GM19455 (cell line): ENCODE data around the gene VPS37C.

ENCODE experiments used
- ATAC-seq: cut with Tn5 transposase; IDR thresholded peaks from one replicate; pipeline ENCODE4 v1.9.1; 2021; ENCODE audit not compliant: unreplicated experiment

VPS37C gene

DNA sequence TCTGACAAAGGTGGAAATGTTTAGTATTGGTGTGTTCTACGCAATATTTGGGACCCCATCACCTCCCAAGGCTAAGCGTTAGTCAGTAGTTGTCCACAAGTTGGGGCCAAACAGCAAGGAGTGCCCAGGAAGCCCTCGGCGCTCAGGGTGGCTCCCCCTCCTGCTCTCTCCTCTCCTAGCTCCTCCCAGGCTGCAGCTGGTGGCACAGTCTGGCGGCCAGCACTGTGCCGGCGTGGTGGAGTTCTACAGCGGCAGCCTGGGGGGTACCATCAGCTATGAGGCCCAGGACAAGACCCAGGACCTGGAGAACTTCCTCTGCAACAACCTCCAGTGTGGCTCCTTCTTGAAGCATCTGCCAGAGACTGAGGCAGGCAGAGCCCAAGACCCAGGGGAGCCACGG, 42.2 kb downstream of the VPS37C start:
- ATAC-seq = no peak

DNA sequence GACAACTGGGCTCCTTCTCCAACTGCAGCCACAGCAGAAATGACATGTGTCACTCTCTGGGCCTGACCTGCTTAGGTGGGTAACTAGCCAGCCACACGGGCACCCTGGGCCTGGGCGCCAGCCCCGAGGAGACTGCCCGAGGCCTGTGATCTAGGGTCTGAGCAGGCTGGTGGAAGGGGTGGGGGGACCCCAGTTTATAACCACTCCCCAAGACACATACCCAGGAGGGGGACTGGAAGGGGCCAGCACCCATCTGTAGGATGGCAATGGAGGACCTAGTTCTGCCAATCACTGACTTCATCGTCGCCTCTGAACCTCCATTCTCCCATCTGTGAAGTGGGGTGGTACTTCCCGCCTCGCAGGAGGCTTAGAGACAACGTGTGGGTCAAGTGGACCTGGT, 42.8 kb downstream of the VPS37C start:
- no peak for ATAC-seq

DNA sequence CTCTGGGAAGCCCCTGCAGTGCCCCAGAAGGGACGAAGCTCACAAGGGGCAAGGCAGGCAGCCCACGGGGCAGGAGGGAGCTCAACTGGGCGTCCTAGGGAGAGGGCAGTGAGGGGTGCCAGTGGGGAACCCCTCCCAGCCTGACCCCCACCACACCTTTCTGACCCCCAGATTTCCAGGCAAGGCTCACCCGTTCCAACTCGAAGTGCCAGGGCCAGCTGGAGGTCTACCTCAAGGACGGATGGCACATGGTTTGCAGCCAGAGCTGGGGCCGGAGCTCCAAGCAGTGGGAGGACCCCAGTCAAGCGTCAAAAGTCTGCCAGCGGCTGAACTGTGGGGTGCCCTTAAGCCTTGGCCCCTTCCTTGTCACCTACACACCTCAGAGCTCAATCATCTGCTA, 43.2 kb downstream of the VPS37C start:
- no peak for ATAC-seq

DNA sequence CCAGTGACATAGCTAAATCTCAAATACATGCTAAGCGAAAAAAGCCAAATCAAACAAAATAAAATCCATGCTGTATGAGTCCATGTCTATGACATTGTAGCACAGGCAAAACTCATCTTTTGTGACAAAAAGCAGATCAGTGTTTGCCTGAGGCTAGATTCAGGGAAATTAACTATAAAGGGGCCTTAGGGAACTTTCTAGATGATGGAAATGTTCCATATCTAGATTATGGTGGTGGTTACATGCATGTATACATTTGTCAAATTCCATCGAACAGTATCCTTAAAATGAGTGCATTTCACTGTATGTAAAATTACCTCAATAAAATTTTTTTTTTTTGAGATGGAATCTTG, 44.1 kb downstream of the VPS37C start:
- ATAC-seq = no peak

DNA sequence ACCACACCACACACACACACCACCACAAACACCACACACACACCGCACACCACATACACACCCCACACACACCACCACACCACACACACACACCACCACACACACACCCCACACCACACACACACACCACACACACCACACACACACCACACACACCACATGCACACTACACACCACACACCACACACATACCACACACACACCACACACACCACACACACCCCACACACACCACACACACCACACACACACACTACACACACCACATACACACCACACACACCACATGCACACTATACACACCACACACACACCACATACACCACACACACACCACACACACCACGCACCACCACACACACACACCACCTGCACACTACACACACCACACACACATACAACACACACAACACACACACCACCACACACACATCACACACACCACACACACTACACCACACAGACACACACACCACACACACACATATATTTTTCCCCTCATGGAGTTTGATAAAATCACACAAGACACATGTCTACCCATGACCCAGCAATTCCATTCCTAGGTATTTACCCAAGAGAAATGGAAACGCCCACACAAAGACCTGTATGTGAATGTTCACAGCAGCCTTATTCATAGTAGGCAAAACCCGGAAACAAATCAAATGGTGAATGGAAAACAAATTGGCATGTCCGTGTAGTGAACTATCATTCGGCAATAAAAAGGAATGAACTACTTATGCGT, 44.6 kb downstream of the VPS37C start:
- ATAC-seq = no peak

DNA sequence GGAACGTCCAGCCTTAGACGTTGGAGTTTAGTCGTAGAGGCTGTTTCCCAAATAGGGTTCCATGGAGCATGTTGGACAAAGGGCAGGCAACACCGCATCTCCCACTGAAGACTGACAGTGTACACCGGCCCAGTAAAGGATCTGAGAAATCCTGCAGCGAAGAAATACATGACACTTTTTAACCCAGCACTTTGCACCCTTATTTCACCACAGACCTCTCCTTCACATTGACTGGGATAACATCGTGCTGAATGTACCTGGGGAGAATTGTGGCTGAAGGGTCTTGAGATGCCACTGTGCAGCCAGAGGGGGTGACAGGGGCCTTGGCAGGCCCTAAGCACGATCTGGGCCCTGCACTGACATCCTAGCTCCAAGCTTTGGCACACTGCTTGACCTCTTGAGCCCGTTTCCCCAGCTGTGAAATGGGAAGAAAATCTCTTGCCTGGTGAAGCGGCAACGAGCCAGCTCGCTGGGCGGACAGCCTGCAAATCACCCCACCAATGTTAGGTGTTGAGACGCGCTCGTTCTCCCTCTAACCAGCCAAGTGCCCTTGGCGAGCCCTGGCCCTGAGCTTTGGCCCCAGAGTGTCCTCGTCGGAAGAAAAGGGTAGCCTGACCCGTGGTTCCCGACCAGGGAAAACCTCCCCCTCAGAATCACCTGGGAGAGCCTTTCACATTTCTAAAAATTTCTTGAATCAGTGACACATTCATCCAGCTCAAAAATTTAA, 45.6 kb downstream of the VPS37C start:
- no peak for ATAC-seq

DNA sequence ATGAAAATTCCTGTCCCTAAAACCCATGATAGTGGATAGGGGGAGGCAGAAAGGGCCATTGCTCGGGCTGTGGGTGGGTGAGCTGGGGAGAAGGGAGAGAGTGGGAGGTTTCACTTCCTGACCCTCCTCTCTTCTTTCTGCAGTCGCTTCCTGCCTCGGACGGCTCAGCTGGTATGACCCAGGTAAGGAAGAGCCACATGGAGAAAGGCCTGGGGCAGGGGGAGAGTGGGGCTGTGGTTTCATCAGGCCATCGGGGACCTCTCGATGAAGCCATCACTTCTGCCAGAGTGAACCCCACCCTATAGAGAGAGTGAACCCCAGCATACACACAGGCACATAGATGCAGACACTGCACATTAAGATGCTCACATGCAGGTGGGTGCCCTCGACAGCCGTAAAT, 46.3 kb downstream of the VPS37C start:
- no peak for ATAC-seq

DNA sequence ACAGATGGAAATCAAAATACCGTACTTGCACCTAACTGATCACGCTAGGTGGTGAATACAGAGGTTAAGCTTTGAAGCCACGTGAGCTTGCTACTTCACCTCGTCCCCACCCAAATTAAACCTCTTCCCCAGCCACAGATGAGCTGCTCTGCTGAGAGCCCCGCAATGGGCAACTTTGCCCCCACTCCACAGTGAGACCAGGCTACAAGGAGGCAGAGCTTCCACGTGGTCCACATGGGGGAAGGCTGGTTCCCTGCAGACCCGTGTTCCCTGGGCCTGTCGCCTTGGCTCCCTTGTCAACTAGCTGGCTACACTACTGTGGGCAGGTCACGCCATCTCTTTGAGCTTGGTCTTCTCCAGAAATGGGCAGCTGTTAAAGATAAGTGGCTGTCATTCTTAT, 48.0 kb downstream of the VPS37C start:
- no peak for ATAC-seq

DNA sequence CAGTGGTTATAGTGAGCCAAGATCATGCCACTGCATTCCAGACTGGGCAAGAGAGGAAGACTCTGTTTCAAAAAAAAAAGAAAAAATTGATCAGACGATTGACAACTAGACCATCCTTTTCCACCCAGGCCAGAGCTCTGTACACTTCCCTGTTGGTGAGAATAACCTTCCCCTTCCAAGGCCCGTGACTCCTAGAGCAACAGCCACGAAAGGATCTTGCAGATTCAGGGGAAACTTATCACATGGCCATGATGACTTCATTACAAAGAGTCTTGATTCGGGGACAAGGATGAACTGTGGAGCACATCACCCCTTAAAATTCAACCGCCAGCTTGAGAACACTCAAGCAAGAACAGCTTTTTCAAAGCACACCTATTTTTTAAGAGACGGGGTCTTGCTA, 48.7 kb downstream of the VPS37C start:
- no peak for ATAC-seq

DNA sequence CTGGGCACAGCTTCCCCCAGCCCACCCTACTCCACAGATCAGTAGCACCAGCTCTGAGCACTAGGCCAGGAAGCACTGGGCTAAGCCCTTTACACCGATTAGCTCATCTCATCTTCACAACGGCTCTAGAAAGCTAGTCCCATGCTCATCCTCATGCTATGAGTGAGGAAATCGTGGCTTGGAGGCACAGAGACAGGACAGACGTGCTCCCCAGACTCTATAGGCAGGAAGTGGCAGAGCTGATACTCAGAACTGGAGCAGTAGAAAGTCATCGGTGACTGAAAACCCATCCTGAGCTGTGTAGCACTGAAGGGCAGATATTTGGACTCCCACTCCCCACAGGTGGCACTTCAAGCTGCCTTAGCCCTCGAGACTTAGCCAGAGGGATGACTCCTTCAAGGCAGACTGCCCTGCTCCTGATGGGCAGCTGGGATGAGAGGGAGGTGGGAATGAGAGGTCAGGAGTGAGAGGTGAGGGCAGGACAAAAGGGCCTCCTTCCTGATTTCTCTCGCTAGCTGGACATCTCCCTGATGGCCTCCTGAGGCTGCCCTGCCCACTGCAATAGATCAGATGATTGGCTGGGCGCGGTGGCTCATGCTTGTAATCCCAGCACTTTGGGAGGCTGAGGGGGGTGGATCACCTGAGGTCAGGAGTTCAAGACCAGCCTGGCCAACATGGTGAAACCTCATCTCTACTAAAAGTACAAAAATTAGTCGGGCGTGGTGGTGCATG, 49.3 kb downstream of the VPS37C start:
- no peak for ATAC-seq

DNA sequence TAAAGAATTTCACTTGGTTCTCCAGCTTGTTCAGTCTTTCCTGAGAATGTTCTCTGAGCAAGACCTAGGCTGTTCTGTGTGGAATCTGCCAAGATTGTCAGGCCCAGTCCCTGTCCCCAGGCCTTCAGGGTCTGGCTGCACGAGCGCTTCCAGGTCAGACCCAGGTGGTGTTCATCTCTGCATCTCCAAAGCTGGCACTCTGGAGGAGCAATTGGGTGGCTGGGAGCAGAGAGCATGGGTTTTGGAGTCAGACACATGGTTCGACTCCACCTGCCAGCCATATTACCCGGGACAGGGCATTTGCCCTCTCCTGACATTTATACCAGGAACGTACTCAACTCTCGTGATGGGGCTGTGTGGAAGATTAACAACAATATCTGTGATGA, 50.2 kb downstream of the VPS37C start:
- ATAC-seq = no peak

DNA sequence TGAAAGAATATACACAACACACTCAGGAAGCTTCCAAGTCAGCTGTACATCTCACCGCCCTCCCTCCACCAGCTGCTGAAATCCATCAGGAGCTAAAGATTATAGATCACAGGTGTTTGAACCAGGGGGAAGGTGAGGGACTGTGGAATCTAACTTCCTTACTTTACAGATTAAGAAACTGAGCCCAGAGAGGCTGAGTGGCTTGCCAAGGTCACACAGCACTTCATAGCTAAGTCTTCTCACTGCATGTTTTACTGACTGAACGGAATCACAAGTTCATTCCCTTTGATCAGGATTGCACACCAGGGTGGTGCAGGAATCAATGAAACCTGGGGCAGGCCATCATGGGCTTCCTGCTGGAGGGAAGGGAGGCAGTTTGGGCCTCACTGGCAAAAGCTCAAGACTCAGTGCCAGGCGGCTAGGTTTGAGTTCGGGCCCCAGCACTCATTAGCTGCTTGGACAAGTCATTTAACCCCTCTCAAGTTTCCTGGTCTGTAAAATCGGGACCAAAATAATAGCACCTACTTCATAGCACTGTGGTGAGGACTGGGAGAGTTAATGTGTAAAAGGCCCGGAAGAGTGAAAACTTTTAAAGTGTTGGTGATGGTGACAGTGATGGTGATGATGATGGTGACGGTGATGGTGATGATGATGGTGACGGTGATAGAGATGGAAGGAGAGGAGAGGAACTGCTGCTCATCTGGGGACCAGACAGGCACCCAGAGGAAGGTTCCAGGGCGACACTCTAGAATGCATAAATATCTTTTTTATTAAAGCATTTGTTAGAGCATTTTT, 50.8 kb downstream of the VPS37C start:
- no peak for ATAC-seq

DNA sequence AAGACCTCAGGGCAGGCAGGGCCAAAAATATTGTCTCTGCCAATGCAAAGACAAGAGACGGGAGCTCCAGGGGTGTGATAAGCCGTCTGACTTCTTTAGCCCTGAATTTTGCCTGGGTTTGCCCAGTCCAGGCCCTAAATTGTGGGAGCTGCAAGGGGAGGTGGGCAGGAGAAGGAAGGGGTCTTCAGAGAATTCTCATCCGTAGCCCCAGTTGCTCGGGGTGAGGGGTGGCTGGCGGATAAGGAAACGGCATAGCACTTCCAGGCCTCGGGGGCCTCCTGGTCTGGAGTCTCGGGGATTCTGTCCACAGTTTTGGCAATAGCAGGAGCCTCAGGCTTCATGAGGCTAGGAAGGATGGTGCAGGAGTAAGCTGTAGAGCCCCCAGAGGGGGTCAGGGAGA, 51.6 kb downstream of the VPS37C start:
- no peak for ATAC-seq

DNA sequence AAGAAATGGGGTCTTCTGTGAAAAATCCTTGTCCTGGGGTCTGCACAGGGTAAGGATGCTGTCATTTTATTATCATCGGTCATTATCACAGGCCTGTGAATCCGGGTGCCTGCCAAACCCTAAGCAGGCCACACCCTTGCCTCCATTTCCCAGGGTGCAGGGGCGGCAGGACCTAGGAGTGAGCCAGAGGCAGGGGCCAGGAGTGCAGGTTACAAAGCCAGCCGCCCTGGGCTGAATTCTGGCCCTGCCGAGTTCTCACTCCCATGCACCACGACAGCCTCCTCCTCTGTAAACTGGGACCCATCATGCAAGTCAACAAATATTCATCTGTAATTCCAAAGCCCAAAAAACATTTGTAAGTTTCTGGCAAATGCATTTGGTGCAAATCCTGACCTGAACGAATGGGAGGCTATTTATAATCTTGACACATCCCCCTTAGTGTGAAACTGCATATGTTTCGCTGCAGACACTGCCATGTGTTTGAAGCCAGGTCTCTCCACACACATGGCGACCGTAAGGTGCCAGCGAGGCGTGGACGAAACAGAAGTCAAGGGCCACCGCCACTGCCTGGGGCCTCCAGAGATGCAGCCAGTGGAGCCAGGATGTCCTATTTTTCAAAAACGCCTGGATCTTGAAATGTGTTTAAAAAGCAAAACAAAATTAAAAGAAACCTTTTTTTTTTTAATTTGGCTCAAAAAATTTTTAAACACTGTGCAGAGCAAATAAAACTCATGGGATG, 52.2 kb downstream of the VPS37C start:
- ATAC-seq = no peak

DNA sequence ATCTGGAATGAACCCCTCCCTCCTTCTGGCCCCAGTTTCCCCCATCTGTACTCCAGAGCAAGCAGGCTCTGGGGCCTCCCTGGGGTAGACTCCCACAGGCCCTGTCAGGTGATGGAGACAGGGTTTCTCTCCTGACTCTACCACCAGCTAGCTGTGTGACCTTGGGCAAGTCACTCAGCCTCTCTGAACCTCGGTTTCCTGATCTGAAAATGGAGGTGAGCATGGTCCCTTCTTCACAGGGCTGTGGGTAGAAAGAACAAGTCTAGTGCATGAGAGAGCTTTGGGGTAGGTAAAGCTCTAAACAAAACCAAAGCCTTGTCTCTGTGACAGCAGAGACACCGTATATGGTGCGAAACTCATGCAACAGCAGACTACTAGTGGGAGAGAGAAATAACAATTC, 53.3 kb downstream of the VPS37C start:
- no peak for ATAC-seq

DNA sequence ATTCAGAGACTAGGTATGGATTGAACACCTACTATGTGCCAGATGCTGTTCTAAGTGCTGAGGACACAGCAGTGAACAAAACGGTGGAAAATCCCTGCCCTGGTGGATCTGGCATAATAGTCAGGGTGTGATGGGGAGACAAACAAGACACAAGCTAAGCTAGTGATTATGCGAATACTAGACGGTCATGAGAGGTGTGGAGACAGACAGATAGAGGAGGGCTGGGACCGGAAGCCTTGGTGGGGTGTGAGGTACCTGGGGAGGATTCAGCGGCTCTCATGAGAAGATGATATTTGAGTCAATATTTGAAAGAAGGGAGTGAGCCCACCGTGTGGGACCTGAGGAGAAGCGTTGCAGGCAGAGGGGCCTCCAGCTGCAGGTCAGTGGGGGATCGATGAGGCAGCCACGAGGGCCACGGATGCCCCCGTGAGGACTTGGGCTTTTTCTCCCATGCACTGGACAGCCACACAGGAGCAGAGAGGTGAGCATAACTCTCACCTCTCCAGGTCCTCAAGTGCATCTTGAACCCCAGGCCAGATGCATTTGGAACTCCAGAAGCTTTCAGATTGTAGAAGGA, 54.2 kb downstream of the VPS37C start:
- ATAC-seq = no peak

DNA sequence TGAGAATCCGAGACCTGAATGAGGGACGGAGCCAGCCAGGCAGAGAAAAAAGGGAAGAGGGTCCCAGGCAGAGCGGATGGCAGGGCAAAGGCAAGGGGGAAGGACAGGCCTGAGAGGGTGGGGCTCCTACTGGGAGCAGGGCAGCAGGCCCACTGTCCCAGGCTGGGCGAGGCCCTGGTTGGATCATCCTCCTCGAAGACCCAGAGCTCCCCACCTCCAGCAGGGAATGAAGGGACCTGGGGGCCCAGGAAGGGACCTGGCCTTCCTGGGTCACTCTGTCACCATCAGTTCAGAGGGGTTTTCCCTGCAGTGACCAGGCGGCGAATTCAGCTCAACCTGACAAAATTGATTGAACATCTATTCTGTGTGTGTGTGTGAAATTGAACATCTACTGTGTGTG, 54.9 kb downstream of the VPS37C start:
- ATAC-seq = no peak

DNA sequence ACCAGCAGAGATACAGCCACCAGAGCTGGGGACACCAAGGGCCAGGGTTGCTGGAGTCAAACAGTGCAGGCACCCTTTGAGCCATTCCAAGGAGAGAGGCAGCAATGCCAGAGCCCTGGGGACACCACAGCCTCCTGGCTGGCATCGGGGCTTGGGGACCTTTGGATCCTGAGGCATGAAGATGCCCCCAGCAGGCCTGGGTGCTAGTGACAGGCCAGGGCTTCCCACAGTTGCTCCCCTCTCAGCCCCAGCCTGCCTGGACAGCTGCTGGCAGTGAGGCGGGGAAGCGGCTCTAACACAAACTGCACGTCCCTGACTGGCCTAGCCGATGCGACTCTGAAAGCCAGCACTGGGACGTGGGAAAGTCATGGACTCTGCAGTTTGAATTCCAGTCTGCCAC, 56.3 kb downstream of the VPS37C start:
- no peak for ATAC-seq

DNA sequence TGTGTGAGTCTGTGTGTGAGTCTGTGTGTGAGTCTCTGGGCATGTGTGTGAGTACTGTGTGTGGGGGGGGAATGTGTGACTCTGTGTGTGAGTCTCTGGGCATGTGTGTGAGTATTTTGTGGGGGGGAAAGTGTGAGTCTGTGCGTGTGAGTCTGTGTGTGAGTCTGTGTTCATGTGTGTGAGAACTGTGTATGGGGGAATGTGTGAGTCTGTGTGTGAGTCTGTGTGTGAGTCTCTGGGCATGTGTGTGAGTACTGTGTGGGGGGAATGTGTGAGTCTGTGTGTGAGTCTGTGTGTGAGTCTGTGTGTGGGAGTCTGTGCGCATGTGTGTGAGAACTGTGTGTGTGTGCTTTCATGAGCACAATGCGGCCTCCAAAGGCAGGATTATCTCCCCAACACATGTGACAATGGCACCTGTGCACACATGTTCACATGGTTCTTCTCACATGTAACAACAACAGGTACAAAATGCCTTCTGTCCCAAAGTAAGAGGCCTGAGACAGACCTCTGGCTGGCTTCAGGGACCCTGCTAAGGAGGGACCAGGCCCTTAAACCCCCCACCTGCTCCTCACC, 57.3 kb downstream of the VPS37C start:
- ATAC-seq = no peak
